ENCODE measurements around the gene MCTP1.

The MCTP1 gene

GRCh38 chr5:95222836-95223235 is 62.1 kb downstream of the MCTP1 start:
- H3K4me3 ChIP-seq (ENCODE audit: control insufficient read depth, low read depth, low read length), result no peak overlapping the region
- TF ChIP-seq CTCF (conservative IDR thresholded peaks at IDR 0.05; ENCODE audit: control insufficient read depth, insufficient read depth, low read depth, low read length), result no peak
- no peak for DNase-seq (ENCODE audit: low read depth)

- TF ChIP-seq CTCF (conservative IDR thresholded peaks at IDR 0.05; ENCODE audit: control insufficient read depth, insufficient read depth, low read depth, low read length), result no peak
- no peak for DNase-seq (ENCODE audit: low read depth)
- H3K4me3 ChIP-seq (ENCODE audit: control insufficient read depth, low read depth, low read length), result no peak overlapping the region
Measured at GRCh38 chr5:95221234-95221633, 63.7 kb downstream of the MCTP1 start.

- no peak for TF ChIP-seq CTCF (conservative IDR thresholded peaks at IDR 0.05; ENCODE audit: control insufficient read depth, insufficient read depth, low read depth, low read length)
- DNase-seq (ENCODE audit: low read depth), result no peak
- H3K4me3 ChIP-seq (ENCODE audit: control insufficient read depth, low read depth, low read length), result no peak overlapping the region
Measured at GRCh38 chr5:95220381-95220780, 64.5 kb downstream of the MCTP1 start.

- no peak for DNase-seq (ENCODE audit: low read depth)
- TF ChIP-seq CTCF (conservative IDR thresholded peaks at IDR 0.05; ENCODE audit: control insufficient read depth, insufficient read depth, low read depth, low read length), result no peak
- no peak overlapping the region for H3K4me3 ChIP-seq (ENCODE audit: control insufficient read depth, low read depth, low read length)
Measured at GRCh38 chr5:95219411-95219810, 65.5 kb downstream of the MCTP1 start.

GRCh38 chr5:95217881-95218280 is 67.0 kb downstream of the MCTP1 start:
- DNase-seq (ENCODE audit: low read depth), result no peak
- H3K4me3 ChIP-seq (ENCODE audit: control insufficient read depth, low read depth, low read length), result no peak overlapping the region
- TF ChIP-seq CTCF (conservative IDR thresholded peaks at IDR 0.05; ENCODE audit: control insufficient read depth, insufficient read depth, low read depth, low read length), result no peak

GRCh38 chr5:95217351-95217750 is 67.5 kb downstream of the MCTP1 start:
- TF ChIP-seq CTCF (conservative IDR thresholded peaks at IDR 0.05; ENCODE audit: control insufficient read depth, insufficient read depth, low read depth, low read length), result no peak
- no peak overlapping the region for H3K4me3 ChIP-seq (ENCODE audit: control insufficient read depth, low read depth, low read length)
- DNase-seq (ENCODE audit: low read depth), result no peak

Measured in fibroblast of mammary gland (primary cell).